Central memory CD8-positive, alpha-beta T cell (primary cell): Measurements from ENCODE around the gene SLAMF8.

ENCODE experiments used
- ATAC-seq: fragments of 150-1000 bp; cut with Tn5 transposase; replicated peaks from 2 replicates; pipeline ENCODE4 v1.10.0; 2022; ENCODE audit warnings: mild to moderate bottlenecking, moderate FRiP score, moderate number of reproducible peaks; ENCODE audit not compliant: poor library complexity, severe bottlenecking; ENCODE audit errors: extremely low read depth
- DNase-seq, 2 donors: peaks; one replicate each; pipeline ENCODE4 v3.0.0; 2021; ENCODE audit warnings: low spot score in 2 of 2
- H3K27ac Mint-ChIP-seq: one replicate; pipeline ENCODE4 v1.8.0; 2022; ENCODE audit warnings: low read depth, mild to moderate bottlenecking, moderate library complexity, mixed read lengths
- H3K27me3 Mint-ChIP-seq: one replicate; pipeline ENCODE4 v1.8.0; 2022; ENCODE audit warnings: mixed read lengths
- H3K36me3 Mint-ChIP-seq: one replicate; pipeline ENCODE4 v1.8.0; 2022; ENCODE audit warnings: mild to moderate bottlenecking, moderate library complexity, mixed read lengths; ENCODE audit not compliant: insufficient read depth
- H3K4me1 Mint-ChIP-seq: one replicate; pipeline ENCODE4 v1.8.0; 2022; ENCODE audit warnings: mixed read lengths
- H3K4me3 Mint-ChIP-seq: one replicate; pipeline ENCODE4 v1.8.0; 2022; ENCODE audit warnings: mild to moderate bottlenecking, moderate library complexity, mixed read lengths
- H3K9me3 Mint-ChIP-seq: one replicate; pipeline ENCODE4 v1.8.0; 2022; ENCODE audit warnings: mixed read lengths

The SLAMF8 gene

DNA sequence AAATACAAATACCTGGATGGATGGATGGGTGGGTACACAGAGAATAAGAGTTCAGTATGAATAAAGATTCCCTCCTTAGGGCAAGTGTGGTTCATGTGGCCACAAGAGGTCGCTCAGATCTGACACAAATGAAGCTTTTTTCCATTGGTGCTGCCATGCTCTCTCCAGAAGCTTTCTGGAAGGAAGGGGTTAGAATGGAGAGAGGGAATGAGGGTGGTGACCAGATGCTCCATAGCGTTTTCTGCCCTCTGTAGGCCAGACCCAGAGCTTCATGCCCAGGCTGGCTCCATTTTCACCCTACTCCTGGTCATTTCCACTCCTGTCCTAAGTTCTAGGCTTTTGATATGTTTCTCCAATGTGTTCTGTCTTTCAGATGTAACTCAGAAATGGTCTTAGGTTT, 27.8 kb upstream of the SLAMF8 start:
- peaks cover 55% of the 10 kb centered on the region for H3K4me1 Mint-ChIP-seq
- no peaks in the 10 kb centered on the region for H3K9me3 Mint-ChIP-seq
- no peaks in the 10 kb centered on the region for H3K27me3 Mint-ChIP-seq
- H3K4me3 Mint-ChIP-seq: no peak overlapping the region
- H3K27ac Mint-ChIP-seq: no peak overlapping the region
- ATAC-seq (no peak), DNase-seq (no peak)
- H3K36me3 Mint-ChIP-seq: peaks cover 9% of the 10 kb centered on the region

DNA sequence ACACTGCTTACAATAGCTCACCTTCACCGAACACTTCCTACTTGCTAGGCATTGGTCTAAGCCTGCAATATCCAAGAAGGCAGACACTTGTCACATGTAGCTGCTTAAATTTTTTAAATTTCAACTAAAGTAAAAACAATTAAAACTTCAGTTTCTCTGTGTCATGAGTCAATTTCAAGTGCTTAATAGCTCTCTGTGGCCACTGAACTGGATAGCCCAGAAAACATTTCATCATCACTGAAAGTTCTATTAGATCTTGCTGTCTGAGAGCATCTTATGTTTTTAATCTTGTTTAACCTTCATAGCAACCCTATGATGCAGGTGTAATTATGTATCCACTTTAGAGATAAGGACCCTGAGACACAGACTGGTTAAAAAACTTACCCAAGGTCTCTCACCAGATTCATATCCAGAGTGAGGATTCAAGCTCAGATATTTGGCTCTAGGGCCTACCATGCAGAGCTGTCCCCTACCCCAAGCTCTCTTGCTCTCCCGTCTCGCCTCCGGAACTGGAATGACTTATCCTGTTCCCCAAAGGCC, 27.2 kb upstream of the SLAMF8 start:
- DNase-seq (no peak), ATAC-seq (peak; percentile 22)
- Mint-ChIP-seq H3K27ac (peak overlapping the region; percentile 94), H3K4me3 (peak overlapping the region; percentile 83), H3K36me3 (peaks cover 9% of the 10 kb centered on the region), H3K4me1 (peaks cover 61% of the 10 kb centered on the region), H3K27me3 (no peaks in the 10 kb centered on the region), H3K9me3 (no peaks in the 10 kb centered on the region)

DNA sequence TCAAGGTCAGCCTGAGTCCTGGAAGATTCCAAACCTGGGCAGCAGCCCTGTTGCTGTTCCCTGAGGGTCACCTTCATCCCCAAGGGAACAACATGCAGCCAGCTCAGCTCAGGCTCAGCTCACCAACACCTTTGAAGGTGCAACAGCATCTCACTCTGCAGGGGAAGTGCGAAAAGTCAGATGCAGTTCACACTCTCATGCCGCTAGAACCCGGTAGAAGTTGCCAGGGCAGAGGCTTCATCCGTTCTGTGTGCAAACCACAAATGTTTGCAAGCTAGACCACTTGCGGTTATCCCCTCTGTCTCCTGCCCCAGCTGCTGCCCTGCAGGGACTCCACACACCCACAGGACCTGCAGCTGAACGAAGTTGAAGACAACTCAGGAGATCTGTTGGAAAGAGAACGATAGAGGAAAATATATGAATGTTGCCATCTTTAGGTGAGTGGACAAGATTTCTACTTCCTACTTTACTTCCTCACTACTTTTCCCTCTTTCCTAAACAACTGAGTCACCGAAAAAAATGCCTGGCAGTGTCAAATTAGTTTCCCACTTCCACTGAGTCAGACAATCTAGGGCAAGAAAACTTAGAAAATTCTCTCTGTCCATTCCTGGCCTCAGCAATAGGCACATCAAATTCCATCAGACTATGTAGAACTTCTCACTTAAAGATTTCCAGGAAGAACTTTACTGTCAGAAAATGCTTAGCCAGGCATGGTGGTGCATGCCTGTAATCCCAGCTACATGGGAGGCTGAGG, 26.3 kb upstream of the SLAMF8 start:
- Mint-ChIP-seq H3K27me3 (no peaks in the 10 kb centered on the region), H3K4me3 (peak overlapping the region; percentile 83), H3K27ac (peak overlapping the region; percentile 94), H3K36me3 (peaks cover 13% of the 10 kb centered on the region), H3K9me3 (no peaks in the 10 kb centered on the region), H3K4me1 (peaks cover 70% of the 10 kb centered on the region)
- DNase-seq: peak in 1 of 2 donors; percentile 58
- peak; percentile 87 for ATAC-seq

DNA sequence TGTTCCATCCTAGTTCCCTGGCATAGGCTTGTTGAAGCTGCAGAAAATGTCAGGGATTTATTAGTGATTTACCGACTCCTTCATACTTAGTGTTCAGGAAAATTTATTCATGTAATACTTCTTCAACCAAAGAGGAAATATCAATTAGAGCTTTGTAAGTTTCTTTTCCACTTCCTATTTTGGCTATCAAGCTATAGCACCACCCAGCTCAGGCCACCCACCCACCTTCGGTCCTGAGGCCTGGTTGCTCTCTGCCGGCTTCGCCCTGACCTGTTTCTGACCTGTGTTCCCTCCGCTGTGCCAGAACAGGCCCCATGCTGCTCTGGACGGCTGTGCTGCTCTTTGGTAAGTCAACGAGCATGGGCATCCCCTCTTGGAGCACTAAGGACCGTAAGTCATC, 24.6 kb upstream of the SLAMF8 start, which contains the start of gene FCRL6:
TSS of gene FCRL6 (plus strand) at position 250 of the 400 bp plus-strand sequence. CDS start at position 315, 65 bp downstream.
- Mint-ChIP-seq H3K27me3 (no peaks in the 10 kb centered on the region), H3K4me3 (peak within 1 kb of the TSS; percentile 83), H3K36me3 (peaks cover 26% of the 10 kb centered on the region), H3K27ac (peak within 1 kb of the TSS; percentile 94), H3K9me3 (no peaks in the 10 kb centered on the region), H3K4me1 (peaks cover 87% of the 10 kb centered on the region)
- no peak for DNase-seq
- ATAC-seq: no peak

DNA sequence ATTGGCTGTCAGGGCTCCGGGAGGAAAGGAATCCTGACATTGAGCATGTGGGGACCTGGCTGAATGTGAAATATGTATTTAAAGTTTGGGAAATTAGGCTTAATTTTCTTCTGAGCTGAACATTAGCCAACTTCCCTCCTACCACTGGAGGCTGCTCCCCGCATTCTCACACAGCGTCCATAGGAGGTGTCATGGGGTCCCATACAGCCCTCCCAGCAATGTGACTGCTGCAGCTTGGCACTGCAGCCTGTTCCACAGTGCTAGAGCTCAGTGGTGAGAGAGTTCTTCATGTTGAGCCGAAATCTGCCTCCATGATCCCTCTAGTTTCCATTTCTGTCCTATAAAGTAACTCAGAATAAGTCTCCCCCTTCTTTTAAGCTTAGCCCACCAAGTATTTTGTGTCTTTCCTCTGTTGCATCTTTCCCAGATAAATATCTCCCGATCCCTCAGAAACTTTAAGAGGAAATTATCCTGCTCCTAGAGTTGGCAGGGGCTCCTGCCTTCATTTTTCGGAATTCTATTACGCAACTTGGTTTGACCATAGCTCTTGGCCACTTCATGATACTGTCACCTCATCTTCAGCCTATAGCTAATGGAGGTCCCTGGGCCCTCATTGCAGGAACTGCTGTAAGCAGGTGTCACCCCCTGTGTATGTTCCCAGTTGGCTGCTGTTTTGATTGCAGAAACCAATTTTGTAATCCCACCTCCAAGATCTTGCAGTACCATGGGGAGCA, 22.6 kb upstream of the SLAMF8 start:
- DNase-seq: no peak
- H3K27ac Mint-ChIP-seq: peak overlapping the region; percentile 94

DNA sequence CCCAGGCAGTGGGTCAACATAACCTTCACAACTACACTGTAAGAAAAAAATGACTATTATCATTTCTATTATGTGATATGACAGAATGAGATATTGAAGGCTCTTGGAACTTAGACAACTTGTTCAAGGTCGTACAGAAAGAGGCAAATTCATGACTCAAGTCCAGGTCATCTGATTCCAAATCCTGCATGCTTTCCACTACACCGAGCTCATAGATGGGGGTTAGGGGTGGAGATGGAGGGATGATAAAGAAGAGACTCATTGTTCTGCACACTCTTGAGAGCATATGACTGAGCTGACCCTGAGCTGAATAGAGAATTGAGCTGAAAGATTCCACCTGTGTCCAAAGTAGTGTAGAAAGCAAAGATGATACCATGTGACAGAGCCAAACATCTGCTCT, 21.7 kb upstream of the SLAMF8 start:
- Mint-ChIP-seq H3K4me3 (peak overlapping the region; percentile 83), H3K9me3 (no peaks in the 10 kb centered on the region), H3K27me3 (no peaks in the 10 kb centered on the region), H3K27ac (peak overlapping the region; percentile 94), H3K36me3 (peaks cover 41% of the 10 kb centered on the region), H3K4me1 (peaks cover 81% of the 10 kb centered on the region)
- DNase-seq (no peak), ATAC-seq (no peak)

More for the DNA sequence above, 22.6 kb upstream of the SLAMF8 start:
- no peaks in the 10 kb centered on the region for H3K27me3 Mint-ChIP-seq
- peak overlapping the region; percentile 83 for H3K4me3 Mint-ChIP-seq
- no peaks in the 10 kb centered on the region for H3K9me3 Mint-ChIP-seq
- peaks cover 89% of the 10 kb centered on the region for H3K4me1 Mint-ChIP-seq
- H3K36me3 Mint-ChIP-seq: peaks cover 41% of the 10 kb centered on the region
- no peak for ATAC-seq

DNA sequence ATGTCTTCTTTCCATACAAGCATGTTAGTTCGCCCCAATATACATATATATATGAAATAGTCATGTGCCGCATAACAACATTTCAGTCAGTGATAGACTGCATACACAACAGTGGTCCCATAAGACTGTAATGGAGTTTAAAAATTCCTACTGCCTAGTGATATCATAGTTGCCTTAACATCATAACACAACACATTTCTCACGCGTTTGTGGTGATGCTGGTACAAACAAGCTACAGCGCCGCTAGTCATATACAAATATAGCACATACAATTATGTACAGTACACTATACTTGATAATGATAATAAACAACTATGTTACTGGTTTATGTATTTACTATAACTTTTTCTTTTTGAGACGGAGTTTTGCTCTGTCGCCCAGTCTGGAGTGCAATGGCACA, 10.7 kb upstream of the SLAMF8 start:
- no peak for DNase-seq
- H3K4me3 Mint-ChIP-seq: no peak overlapping the region
- no peak for ATAC-seq
- H3K27me3 Mint-ChIP-seq: no peaks in the 10 kb centered on the region
- no peaks in the 10 kb centered on the region for H3K9me3 Mint-ChIP-seq
- no peak overlapping the region for H3K27ac Mint-ChIP-seq
- H3K4me1 Mint-ChIP-seq: peaks cover 55% of the 10 kb centered on the region
- H3K36me3 Mint-ChIP-seq: peaks cover 27% of the 10 kb centered on the region

DNA sequence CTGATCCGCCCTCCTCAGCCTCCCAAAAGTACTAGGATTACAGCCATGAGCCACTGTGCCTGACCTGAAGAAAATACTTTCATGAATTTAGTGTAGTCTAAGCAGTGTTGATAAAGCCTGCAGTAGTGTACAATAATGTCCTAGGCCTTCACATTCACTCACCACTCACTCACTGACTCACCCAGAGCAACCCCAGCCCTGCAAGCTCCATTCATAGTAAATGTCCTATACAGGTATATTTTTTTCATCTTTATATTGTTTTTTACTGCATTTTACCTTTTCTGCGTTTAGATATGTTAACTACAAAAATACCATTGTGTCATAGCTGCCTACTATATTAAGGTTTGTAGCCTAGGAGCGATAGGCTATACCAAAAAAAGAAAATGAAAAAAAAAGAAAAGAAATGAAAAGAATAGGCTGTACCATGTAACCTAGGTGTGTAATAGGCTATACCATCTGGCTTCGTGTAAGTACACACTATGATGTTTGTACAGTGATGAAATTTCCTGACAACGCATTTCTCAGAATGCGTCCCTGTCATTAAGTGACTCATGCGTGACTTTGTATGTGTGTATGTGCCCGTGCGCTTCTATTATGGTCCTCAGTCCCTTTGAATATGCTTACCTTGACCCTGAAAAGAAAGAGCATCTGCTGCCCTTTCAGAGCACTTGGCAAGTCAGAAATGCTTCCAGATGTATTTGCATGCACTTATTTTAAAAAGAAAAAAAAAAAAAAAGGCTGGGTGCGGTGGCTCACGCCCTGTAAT, 9.2 kb upstream of the SLAMF8 start:
- DNase-seq (no peak), ATAC-seq (no peak)
- H3K9me3 Mint-ChIP-seq: no peaks in the 10 kb centered on the region
- peaks cover 58% of the 10 kb centered on the region for H3K4me1 Mint-ChIP-seq
- H3K36me3 Mint-ChIP-seq: peaks cover 22% of the 10 kb centered on the region
- no peaks in the 10 kb centered on the region for H3K27me3 Mint-ChIP-seq
- H3K4me3 Mint-ChIP-seq: no peak overlapping the region
- peak overlapping the region; percentile 41 for H3K27ac Mint-ChIP-seq

DNA sequence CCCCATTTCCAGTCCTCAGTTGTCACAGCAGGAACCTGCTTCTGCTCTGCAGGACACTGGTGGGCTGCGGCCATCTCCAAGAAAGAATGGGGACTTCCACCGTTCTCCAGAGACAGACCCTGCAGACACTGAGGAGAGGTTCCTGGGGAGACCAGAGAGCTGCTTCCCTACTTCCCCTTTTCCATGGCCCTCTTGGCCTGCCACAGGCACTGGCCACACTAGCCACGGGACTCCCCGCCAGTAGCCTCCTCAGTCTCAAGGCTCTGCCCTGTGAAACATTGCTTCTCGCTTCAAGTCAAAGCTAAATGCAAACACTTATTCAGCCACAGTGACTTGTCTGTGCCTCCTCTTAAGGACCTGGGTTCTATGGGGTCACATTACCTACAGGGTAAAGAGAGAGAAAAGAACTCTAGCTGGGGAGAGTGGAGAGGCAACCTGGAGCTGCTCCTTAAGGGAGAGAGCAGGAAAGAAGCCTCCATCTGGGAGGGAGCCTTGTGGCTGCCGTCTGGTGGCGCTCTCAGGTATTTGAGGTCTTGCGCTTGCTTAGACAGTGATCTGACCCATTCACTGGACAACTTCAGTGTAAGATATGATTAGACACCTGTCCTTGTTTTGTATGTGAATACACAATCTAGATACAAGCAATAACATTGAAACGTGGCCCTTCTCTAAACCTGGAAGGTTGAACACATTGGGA, 5.4 kb upstream of the SLAMF8 start:
- Mint-ChIP-seq H3K4me3 (no peak overlapping the region), H3K27me3 (no peaks in the 10 kb centered on the region), H3K9me3 (no peaks in the 10 kb centered on the region), H3K4me1 (peaks cover 73% of the 10 kb centered on the region), H3K36me3 (peaks cover 13% of the 10 kb centered on the region), H3K27ac (no peak overlapping the region)
- no peak for ATAC-seq
- DNase-seq: no peak

DNA sequence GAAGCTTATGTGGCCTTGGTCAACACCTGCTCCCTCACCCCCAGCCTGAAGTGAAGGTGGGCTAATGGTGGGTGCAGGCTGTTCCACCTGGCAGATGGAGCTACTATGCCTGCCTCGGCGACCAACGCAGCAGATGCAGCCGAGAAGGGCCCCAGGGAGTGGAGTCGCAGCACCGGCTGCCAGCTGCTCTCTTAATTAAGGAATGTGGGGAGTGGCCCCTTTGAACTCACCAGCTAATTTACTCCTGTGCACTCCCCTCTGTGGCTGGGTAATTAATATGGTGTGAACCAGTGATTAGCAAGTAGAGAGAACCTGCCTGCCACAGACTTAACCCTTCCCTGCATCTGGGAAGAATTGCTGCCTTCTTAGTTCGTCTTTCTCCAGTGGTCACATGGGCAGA, 3.3 kb upstream of the SLAMF8 start:
- H3K4me3 Mint-ChIP-seq: peak overlapping the region; percentile 29
- H3K9me3 Mint-ChIP-seq: no peaks in the 10 kb centered on the region
- H3K36me3 Mint-ChIP-seq: peaks cover 16% of the 10 kb centered on the region
- peak overlapping the region; percentile 64 for H3K27ac Mint-ChIP-seq
- peaks cover 91% of the 10 kb centered on the region for H3K4me1 Mint-ChIP-seq
- DNase-seq: no peak
- no peak for ATAC-seq
- H3K27me3 Mint-ChIP-seq: no peaks in the 10 kb centered on the region

DNA sequence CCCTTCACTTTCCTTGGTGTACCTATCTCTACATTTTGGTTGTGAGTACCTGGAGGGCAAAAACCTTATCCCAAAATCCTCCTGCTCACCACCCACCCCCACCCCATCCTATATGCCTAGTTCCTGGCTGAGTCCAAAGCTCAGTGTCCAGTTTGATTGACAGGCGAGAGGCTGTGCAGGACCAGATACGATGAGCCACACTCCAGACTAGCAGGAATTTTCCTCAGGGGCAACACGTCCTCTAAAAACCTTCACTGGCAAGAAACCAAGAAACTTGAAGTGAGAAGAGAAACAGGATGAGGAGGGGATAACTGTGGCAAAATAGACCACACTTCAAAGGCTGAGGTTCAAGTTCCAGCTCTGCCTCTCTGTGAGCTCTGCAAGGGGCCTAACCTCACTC, 1.1 kb upstream of the SLAMF8 start:
- Mint-ChIP-seq H3K27ac (peak overlapping the region; percentile 75), H3K27me3 (no peaks in the 10 kb centered on the region), H3K36me3 (peaks cover 19% of the 10 kb centered on the region), H3K4me3 (peak overlapping the region; percentile 75), H3K9me3 (peaks cover 7% of the 10 kb centered on the region), H3K4me1 (peaks cover 96% of the 10 kb centered on the region)
- ATAC-seq: no peak
- DNase-seq: no peak

DNA sequence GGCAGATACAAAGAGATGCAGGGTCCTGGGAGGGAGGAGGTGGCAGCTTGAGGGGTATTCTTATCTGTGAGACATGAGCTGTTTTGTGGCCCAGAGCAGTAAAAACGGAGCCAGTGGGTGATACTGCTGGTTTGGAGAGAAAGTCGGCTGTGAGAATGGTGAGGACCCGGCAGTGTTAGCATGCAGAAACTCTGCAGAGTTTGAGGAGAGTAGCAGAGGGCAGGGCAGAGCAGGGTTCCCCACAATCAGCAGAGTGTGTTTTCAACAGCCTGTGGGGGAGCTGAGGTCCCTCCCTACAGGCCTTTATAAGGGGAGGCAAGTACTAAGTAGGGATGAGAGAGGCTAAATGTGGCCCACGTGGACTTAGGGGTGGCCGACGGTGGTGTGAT, 423 bp downstream of the SLAMF8 start:
- Mint-ChIP-seq H3K27me3 (no peaks in the 10 kb centered on the region), H3K27ac (peak overlapping the region; percentile 75), H3K4me1 (peaks cover 96% of the 10 kb centered on the region), H3K36me3 (peaks cover 19% of the 10 kb centered on the region), H3K9me3 (peaks cover 7% of the 10 kb centered on the region), H3K4me3 (peak overlapping the region; percentile 75)
- ATAC-seq (peak; percentile 64), DNase-seq (peak in 1 of 2 donors; percentile 22)
